OCI-M2 (cell line): ENCODE measurements around the gene CRYGN.

Source experiments
- DNase-seq: peaks from one replicate; lab custom pipeline; 2025; ENCODE audit not compliant: unreplicated experiment; lab: John Stamatoyannopoulos, UW

The CRYGN gene

GRCh38 chr7:151381348-151382078 is 58.4 kb downstream of the CRYGN start:
- no peak for DNase-seq

- no peak for DNase-seq
Measured at GRCh38 chr7:151381098-151381347, 58.9 kb downstream of the CRYGN start.

- no peak for DNase-seq
Measured at GRCh38 chr7:151380199-151381097, 59.5 kb downstream of the CRYGN start.

GRCh38 chr7:151379534-151380198 is 60.3 kb downstream of the CRYGN start:
- DNase-seq: no peak

- no peak for DNase-seq
Measured at GRCh38 chr7:151379193-151379520, 60.8 kb downstream of the CRYGN start.
